ENCODE data around the gene MAB21L4.

GRCh38 chr2:240931319-240931949, 35.5 kb upstream of the MAB21L4 start:
- TF ChIP-seq JUNB (IDR thresholded peaks at IDR 0.05) (no peak), EP300 (IDR thresholded peaks at IDR 0.05) (no peak), POLR2A (IDR thresholded peaks at IDR 0.05; ENCODE audit: low read length) (no peak), CEBPB (IDR thresholded peaks at IDR 0.05) (no peak)
- TF ChIP-seq, protein P1, sequence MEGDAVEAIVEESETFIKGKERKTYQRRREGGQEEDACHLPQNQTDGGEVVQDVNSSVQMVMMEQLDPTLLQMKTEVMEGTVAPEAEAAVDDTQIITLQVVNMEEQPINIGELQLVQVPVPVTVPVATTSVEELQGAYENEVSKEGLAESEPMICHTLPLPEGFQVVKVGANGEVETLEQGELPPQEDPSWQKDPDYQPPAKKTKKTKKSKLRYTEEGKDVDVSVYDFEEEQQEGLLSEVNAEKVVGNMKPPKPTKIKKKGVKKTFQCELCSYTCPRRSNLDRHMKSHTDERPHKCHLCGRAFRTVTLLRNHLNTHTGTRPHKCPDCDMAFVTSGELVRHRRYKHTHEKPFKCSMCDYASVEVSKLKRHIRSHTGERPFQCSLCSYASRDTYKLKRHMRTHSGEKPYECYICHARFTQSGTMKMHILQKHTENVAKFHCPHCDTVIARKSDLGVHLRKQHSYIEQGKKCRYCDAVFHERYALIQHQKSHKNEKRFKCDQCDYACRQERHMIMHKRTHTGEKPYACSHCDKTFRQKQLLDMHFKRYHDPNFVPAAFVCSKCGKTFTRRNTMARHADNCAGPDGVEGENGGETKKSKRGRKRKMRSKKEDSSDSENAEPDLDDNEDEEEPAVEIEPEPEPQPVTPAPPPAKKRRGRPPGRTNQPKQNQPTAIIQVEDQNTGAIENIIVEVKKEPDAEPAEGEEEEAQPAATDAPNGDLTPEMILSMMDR (IDR thresholded peaks at IDR 0.05) = no peak

All from A549 (cell line).